NCI-H1930 (cell line): Measurements from ENCODE around the gene KANK2.
"Not testable (repeated sequence)": the region's sequence is repeated elsewhere in the genome, so short reads cannot be mapped to it uniquely, and the experiment has no call there.

Experiments used
- DNase-seq, 2 experiments: peaks; one replicate each; lab custom pipeline; 2025; lab: John Stamatoyannopoulos, UW

The KANK2 gene

GRCh38 chr19:11140023-11140538, 57.3 kb downstream of the KANK2 start:
- not testable (repeated sequence) for DNase-seq

DNA sequence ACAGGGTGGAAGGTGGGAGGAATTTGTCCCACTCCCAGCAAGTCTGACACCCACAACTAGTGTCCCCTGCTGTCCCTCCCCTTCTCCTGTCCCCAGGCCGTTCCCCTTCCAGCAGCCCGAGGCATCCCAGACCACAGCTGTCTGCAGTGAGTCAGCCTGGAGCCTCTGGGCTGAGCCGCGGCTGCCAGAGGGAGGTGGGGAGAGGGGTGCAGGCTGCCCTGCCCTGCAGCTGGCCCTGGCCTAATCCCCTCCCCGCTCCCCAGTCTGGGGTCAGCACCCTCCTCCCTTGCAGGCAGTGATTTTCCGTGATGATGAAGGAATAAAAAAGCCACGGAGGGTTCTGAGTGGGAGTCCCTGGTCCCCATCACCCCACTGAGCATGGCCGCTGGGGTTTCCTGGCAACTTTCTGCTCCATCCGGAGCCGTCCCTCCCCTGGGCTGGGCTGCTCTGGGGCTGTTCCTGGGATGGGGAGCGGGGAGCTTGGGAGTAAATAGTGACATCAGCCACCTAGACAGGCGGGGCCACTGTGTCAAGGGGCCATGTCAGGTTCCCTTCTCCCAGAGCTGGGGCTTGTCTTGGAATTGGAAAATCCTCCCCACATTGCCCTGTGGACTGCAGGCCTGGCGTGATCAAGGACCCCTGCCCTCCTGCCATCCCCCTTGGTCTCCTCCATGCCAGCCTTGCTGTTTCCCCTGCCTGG, 58.6 kb downstream of the KANK2 start:
- DNase-seq: no peak

DNA sequence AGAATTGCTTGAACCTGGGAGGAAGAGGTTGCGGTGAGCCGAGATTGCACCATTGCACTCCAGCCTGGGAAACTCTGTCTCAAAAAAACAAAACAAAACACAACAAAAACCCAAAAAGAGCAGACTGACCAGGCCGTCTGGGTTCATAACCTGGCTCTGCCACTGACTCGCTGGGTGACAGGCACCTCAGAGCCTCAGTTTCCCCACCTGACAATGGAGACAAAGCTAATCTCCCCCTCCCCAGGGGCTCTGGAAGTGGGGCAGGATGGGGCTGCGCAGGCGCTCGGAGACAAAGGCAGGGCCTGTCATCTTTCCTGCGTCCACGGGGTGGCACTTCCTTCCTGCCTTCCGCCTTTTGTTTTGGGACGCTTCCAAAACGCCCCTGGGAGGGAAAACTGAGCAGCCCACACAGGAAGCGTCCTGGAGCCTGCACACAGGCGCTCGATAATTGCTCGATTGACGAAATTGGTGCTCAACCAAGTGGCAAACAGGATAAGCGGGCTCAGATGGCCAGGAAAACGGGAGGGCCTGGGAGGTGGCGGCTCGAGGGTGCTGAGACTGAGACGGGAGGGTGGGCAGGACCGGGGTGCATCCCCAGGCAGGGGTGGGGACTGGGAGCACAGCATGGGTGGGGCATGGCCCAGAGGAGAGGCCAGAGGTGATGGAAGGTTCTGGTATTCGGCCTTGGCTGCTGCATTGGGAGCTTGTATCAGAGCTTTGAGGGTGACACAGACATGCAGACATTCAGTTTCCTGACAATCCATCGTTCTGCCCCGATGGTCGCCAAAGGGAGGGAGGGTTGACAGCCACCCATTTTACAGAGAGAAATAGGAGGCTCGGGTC, 59.6 kb downstream of the KANK2 start:
- DNase-seq: peak; percentile 46 to 64

DNA sequence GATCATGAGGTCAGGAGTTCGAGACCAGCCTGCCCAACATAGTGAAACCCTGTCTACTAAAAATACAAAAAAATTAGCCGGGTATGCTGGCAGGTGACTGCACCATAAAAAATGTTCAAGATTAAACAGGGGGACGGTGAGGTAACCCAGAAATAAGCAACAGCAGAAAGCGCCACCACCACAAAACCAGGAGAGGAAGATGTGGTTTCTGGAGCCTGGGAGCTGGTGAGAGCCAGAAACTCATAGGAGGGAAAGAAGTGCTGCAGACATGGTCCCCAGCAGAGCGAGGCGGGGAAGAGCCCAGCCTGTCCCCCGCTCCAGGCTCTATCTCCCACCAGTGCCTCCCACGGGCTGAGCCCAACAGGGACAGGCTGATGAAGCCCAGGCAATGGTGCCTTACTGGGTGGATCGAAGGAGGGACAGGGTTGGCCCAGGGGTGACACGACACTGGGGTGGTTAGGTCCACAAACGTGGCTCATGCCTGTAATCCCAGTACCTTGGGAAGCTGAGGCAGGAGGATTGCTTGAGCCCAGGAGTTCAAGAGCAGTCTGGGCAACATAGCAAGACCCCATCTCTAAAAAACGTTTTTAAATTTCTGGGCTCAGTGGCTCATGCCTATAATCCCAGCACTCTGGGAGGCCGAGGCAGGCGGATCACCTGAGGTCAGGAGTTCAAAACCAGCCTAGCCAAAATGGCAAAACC, 60.8 kb downstream of the KANK2 start:
- no peak for DNase-seq

- DNase-seq: no peak
These were observed 65.9 kb downstream of the KANK2 start for GRCh38 chr19:11131471-11131870.

GRCh38 chr19:11130824-11131455, 66.4 kb downstream of the KANK2 start:
- DNase-seq: peak; percentile 12 to 41

DNA sequence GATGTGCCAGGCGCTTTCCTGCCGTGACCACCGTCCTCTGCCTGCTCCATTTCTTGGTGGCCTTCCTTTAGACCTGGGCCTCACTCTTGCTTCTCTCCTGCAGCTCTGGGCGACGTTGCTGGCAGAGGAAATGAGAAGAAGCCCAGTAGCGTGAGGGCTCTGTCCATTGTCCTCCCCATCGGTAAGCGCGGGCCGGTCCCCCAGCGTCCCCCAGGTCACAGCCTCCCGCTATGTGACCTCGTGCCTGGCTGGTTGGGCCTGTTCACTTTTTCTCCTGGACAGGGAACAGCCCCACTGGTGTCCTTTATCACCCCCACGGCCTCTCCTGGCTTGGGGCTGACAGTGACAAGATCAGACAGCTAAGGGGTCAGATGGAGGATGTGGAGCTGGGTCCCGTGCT, 69.4 kb downstream of the KANK2 start:
- no peak for DNase-seq

GRCh38 chr19:11125994-11126685, 71.2 kb downstream of the KANK2 start:
- peak; percentile 23 to 38 for DNase-seq

- not testable (repeated sequence) for DNase-seq
These were observed 73.2 kb downstream of the KANK2 start for GRCh38 chr19:11124157-11124556.

GRCh38 chr19:11123114-11123513, 74.2 kb downstream of the KANK2 start:
- DNase-seq: no peak

GRCh38 chr19:11121963-11122362, 75.4 kb downstream of the KANK2 start:
- not testable (repeated sequence) for DNase-seq

GRCh38 chr19:11116507-11116906, 80.8 kb downstream of the KANK2 start:
- DNase-seq: no peak

DNA sequence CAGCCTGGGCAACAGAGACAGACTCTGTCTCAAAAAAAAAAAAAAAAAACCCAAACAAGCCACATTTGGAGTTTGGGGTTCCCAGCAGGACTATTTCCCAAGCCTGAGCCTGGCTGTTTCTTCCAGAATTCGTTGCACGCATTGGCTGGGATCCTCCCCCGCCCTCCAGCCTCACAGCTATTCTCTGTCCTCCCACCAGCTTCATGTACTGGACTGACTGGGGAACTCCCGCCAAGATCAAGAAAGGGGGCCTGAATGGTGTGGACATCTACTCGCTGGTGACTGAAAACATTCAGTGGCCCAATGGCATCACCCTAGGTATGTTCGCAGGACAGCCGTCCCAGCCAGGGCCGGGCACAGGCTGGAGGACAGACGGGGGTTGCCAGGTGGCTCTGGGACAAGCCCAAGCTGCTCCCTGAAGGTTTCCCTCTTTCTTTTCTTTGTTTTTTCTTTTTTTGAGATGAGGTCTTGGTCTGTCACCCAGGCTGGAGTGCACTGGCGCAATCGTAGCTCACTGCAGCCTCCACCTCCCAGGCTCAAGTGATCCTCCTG, 81.4 kb downstream of the KANK2 start:
- no peak for DNase-seq

GRCh38 chr19:11115042-11115441, 82.3 kb downstream of the KANK2 start:
- no peak for DNase-seq
